Measurements from ENCODE around the gene RARS2.

GRCh38 chr6:87600576-87600975 is 10.8 kb upstream of the RARS2 start:
- TF ChIP-seq CTCF (IDR thresholded peaks at IDR 0.05 in 4 of 5, conservative IDR thresholded peaks at IDR 0.05 in 1 of 5): no peak
- no peak for TF ChIP-seq POLR2A (IDR thresholded peaks at IDR 0.05)

Measured in gastrocnemius medialis (tissue), 4 donors.